SK-N-SH (cell line): ENCODE measurements around the gene PICK1. TPM values are rescaled to one million over a fixed set of nuclear protein-coding genes. Genes with fewer than 3 reads are reported as not detected.

Source experiments
- CTCF ChIA-PET: fragments of 300-600, 350-600 bp; formaldehyde crosslinking; extraction: SDS; loops from one replicate; lab custom pipeline; 2021; lab: Yijun Ruan, JAX
- POLR2A ChIA-PET: fragments of 350-600 bp; sonication (Branson Sonifier 250); formaldehyde crosslinking; extraction: SDS; loops from one replicate; lab custom pipeline; 2020; ENCODE audit warnings: antibody characterized with exemption, inconsistent platforms; lab: Yijun Ruan, JAX
- DNase-seq: peaks from one replicate; pipeline ENCODE4 v3.0.0; 2012
- H2AFZ ChIP-seq: fragments of 200-600 bp; sonication (generic); 2 replicates; pipeline ENCODE4 v1.8.1; 2016; ENCODE audit warnings: antibody characterized with exemption, mild to moderate bottlenecking, low read depth
- H3F3A ChIP-seq: fragments of 200-600 bp; sonication (generic); replicated peaks from 2 replicates; pipeline ENCODE3; 2016; ENCODE audit warnings: antibody characterized with exemption, mild to moderate bottlenecking; ENCODE audit not compliant: insufficient read depth
- H3K27ac ChIP-seq, 2 experiments: fragments of 200-500 bp in 1 of 2; fragments of 200-600 bp in 1 of 2; sonication (Bioruptor generic) in 1 of 2; sonication (generic), shearing (Covaris generic) in 1 of 2; 2 replicates each; pipeline versions ENCODE4 v1.5.1 to v1.6.1; 2014 to 2016; ENCODE audit warnings: low read depth in 2 of 2, inconsistent platforms in 1 of 2, low read length in 1 of 2, mild to moderate bottlenecking in 1 of 2, mixed read lengths in 1 of 2
- H3K27me3 ChIP-seq: fragments of 200-600 bp; sonication (generic), shearing (Covaris generic); 2 replicates; pipeline ENCODE4 v1.6.1; 2016; ENCODE audit warnings: mixed run types; ENCODE audit not compliant: insufficient read depth
- H3K36me3 ChIP-seq, 2 experiments: fragments of 200-500 bp in 1 of 2; fragments of 200-600 bp in 1 of 2; sonication (Bioruptor generic) in 1 of 2; sonication (generic) in 1 of 2; replicated peaks in 1 of 2; 2 replicates each; pipeline versions ENCODE3 to v1.5.1; 2014 to 2016; ENCODE audit warnings: low read length in 1 of 2, mild to moderate bottlenecking in 1 of 2; ENCODE audit not compliant: insufficient read depth in 2 of 2, control insufficient read depth in 1 of 2
- H3K4me1 ChIP-seq, 2 experiments: fragments of 200-500 bp in 1 of 2; fragments of 200-600 bp in 1 of 2; sonication (Bioruptor generic) in 1 of 2; sonication (generic), shearing (Covaris generic) in 1 of 2; 2 replicates each; pipeline versions ENCODE4 v1.5.1 to v1.6.1; 2014 to 2016; ENCODE audit warnings: low read depth in 1 of 2, low read length in 1 of 2, mixed run types in 1 of 2; ENCODE audit not compliant: insufficient read depth in 2 of 2, control insufficient read depth in 1 of 2
- H3K4me2 ChIP-seq: fragments of 200-600 bp; sonication (generic), shearing (Covaris generic); 2 replicates; pipeline ENCODE4 v1.6.1; 2017; ENCODE audit warnings: mixed run types
- H3K4me3 ChIP-seq, 2 experiments: fragments of 200-500 bp in 1 of 2; fragments of 200-600 bp in 1 of 2; sonication (Bioruptor generic) in 1 of 2; sonication (generic), shearing (Covaris generic) in 1 of 2; 2 replicates each; pipeline versions ENCODE4 v1.5.1 to v1.8.1; 2014 to 2016; ENCODE audit warnings: low read depth in 2 of 2, inconsistent platforms in 1 of 2, low read length in 1 of 2, mild to moderate bottlenecking in 1 of 2, mixed read lengths in 1 of 2, moderate library complexity in 1 of 2
- H3K79me2 ChIP-seq: fragments of 200-600 bp; sonication (generic); 2 replicates; pipeline ENCODE4 v1.8.1; 2017; ENCODE audit warnings: mild to moderate bottlenecking; ENCODE audit not compliant: insufficient read depth
- H3K9ac ChIP-seq: fragments of 200-600 bp; sonication (generic); 2 replicates; pipeline ENCODE4 v1.6.1; 2017; ENCODE audit warnings: mixed run types
- H3K9me2 ChIP-seq: fragments of 200-600 bp; sonication (generic); 2 replicates; pipeline ENCODE4 v1.6.1; 2017; ENCODE audit warnings: mixed run types
- H3K9me3 ChIP-seq: fragments of 200-600 bp; sonication (generic); 2 replicates; pipeline ENCODE4 v1.6.1; 2017; ENCODE audit warnings: mixed run types, mild to moderate bottlenecking, moderate library complexity
- H4K20me1 ChIP-seq: fragments of 200-600 bp; sonication (generic); 2 replicates; pipeline ENCODE4 v1.6.1; 2017; ENCODE audit warnings: mild to moderate bottlenecking, mixed run types; ENCODE audit not compliant: insufficient read depth
- CHD2 ChIP-seq: fragments of 150-350 bp; IDR thresholded peaks from 2 replicates; pipeline ENCODE4 v1.6.1; 2018; ENCODE audit warnings: low read length; ENCODE audit not compliant: partially characterized antibody
- CTCF ChIP-seq: fragments of 200-600 bp; sonication (generic); IDR thresholded peaks from 2 replicates; pipeline ENCODE4 v1.6.1; 2017; ENCODE audit warnings: antibody characterized with exemption, mild to moderate bottlenecking, moderate library complexity
- ELF1 ChIP-seq: IDR thresholded peaks from 2 replicates; pipeline ENCODE4 v1.4.0; 2012
- EP300 ChIP-seq, 2 experiments: IDR thresholded peaks; 2 replicates each; pipeline versions ENCODE4 v1.4.0 to v1.6.1; 2012; ENCODE audit warnings: borderline replicate concordance in 1 of 2, low read depth in 1 of 2, low read length in 1 of 2
- EZH2phosphoT487 ChIP-seq: fragments of 200-600 bp; sonication (generic); IDR thresholded peaks from 2 replicates; pipeline ENCODE4 v1.6.1; 2017; ENCODE audit warnings: low read depth, mixed run types, mild to moderate bottlenecking, antibody characterized with exemption, moderate library complexity, borderline replicate concordance
- FOXM1 ChIP-seq: IDR thresholded peaks from 2 replicates; pipeline ENCODE4 v1.4.0; 2012; ENCODE audit warnings: low read depth, mild to moderate bottlenecking
- IRF3 ChIP-seq: fragments of 150-350 bp; IDR thresholded peaks from 2 replicates; pipeline ENCODE4 v1.6.1; 2016; ENCODE audit warnings: mild to moderate bottlenecking, low read depth, low read length
- MEF2A ChIP-seq: IDR thresholded peaks from 2 replicates; pipeline ENCODE4 v1.4.0; 2012; ENCODE audit warnings: low read depth, borderline replicate concordance
- PBX3 ChIP-seq: IDR thresholded peaks from 2 replicates; pipeline ENCODE4; 2012
- RFX5 ChIP-seq: IDR thresholded peaks from 2 replicates; pipeline ENCODE4 v1.6.1; 2012; ENCODE audit warnings: mild to moderate bottlenecking, improper control_type of control experiment, low read length
- RXRA ChIP-seq: IDR thresholded peaks from 2 replicates; pipeline ENCODE4 v1.4.0; 2012; ENCODE audit warnings: low read depth, mild to moderate bottlenecking, borderline replicate concordance
- SIN3A ChIP-seq: IDR thresholded peaks from 2 replicates; pipeline ENCODE4 v1.6.1; 2012; ENCODE audit warnings: low read depth, mild to moderate bottlenecking, low read length, moderate library complexity, borderline replicate concordance
- TAF1 ChIP-seq: IDR thresholded peaks from 2 replicates; pipeline ENCODE4 v1.6.1; 2012; ENCODE audit warnings: low read depth, mild to moderate bottlenecking, low read length, moderate library complexity, borderline replicate concordance
- TCF12 ChIP-seq: IDR thresholded peaks from 2 replicates; pipeline ENCODE4 v1.4.0; 2012
- TEAD4 ChIP-seq: IDR thresholded peaks from 2 replicates; pipeline ENCODE4 v1.4.0; 2012; ENCODE audit warnings: mild to moderate bottlenecking, borderline replicate concordance; ENCODE audit not compliant: insufficient read depth
- USF2 ChIP-seq: fragments of 150-350 bp; IDR thresholded peaks from 2 replicates; pipeline ENCODE4 v1.6.1; 2017; ENCODE audit warnings: antibody characterized with exemption, low read length, low read depth, borderline replicate concordance
- YY1 ChIP-seq: IDR thresholded peaks from 2 replicates; pipeline ENCODE4 v1.4.0; 2012; ENCODE audit warnings: low read depth, mild to moderate bottlenecking
- ZBTB33 ChIP-seq: IDR thresholded peaks from 2 replicates; pipeline ENCODE4 v1.4.0; 2012; ENCODE audit warnings: low read depth, borderline replicate concordance
- WGBS: methylation state at CpG from one replicate; pipeline ENCODE4 v1.1.6; 2017; ENCODE audit warnings: low lambda C conversion rate; 5-methylcytosine and 5-hydroxymethylcytosine counted together
- polyA plus RNA-seq, 3 experiments: library from polyadenylated mRNA; depleted of rRNA; stranded (reverse); fragments of >200 nt; gene quantifications; 2 replicates each; pipeline ENCODE4 v1.2.3, GENCODE V29; 2012

PICK1 gene
- polyA plus RNA-seq, 1 of the 3 experiments (the other 2 are of a cell fraction): 36.8 TPM

GRCh38 chr22:38077096-38077495 lies 19.9 kb downstream of the PICK1 start:
- peaks cover 0 to 2% of the 10 kb centered on the region in 2 experiments; a peak in 1 of 4 replicates for H3K4me1 ChIP-seq
- TF ChIP-seq TEAD4 (no peak), FOXM1 (no peak), YY1 (no peak), EP300 (IDR thresholded peaks at IDR 0.05; ENCODE audit: borderline replicate concordance in 1 of 2, low read depth in 1 of 2, low read length in 1 of 2) (no peak), IRF3 (no peak), PBX3 (no peak), RXRA (no peak), TCF12 (no peak), USF2 (no peak), RFX5 (no peak), CTCF (no peak)
- H4K20me1 ChIP-seq: no peaks in the 10 kb centered on the region
- H3K9me3 ChIP-seq: no peaks in the 10 kb centered on the region
- no peaks in the 10 kb centered on the region for H3F3A ChIP-seq
- no peaks in the 10 kb centered on the region for H3K9me2 ChIP-seq
- H3K4me2 ChIP-seq: no peak overlapping the region
- H3K36me3 ChIP-seq: peaks cover 0 to 6% of the 10 kb centered on the region in 2 experiments
- no peaks in the 10 kb centered on the region for H3K79me2 ChIP-seq
- no peak overlapping the region for H3K4me3 ChIP-seq
- H2AFZ ChIP-seq: no peak overlapping the region
- 93% methylated on average over 11 of the region's 12 CpGs for WGBS
- ChIA-PET CTCF (no interaction called here), POLR2A (no interaction called here)
- no peak overlapping the region for H3K9ac ChIP-seq
- no peak overlapping the region for H3K27ac ChIP-seq
- no peaks in the 10 kb centered on the region for H3K27me3 ChIP-seq
- no peak for DNase-seq

- no peak overlapping the region for H3K9ac ChIP-seq
- WGBS: no CpG with 5 or more reads among the region's 14 CpGs
- no peaks in the 10 kb centered on the region for H3K27me3 ChIP-seq
- H3K36me3 ChIP-seq: peaks cover 0 to 6% of the 10 kb centered on the region in 2 experiments
- H3K79me2 ChIP-seq: no peaks in the 10 kb centered on the region
- H2AFZ ChIP-seq: no peak overlapping the region
- no peaks in the 10 kb centered on the region for H3K9me3 ChIP-seq
- H4K20me1 ChIP-seq: no peaks in the 10 kb centered on the region
- ChIA-PET POLR2A (no interaction called here), CTCF (interaction anchor here (2.3 kb wide), 1 partner anchor 25 kb away, joined by 8 read pairs; no protein-coding TSS in a partner anchor)
- H3K4me1 ChIP-seq: peaks cover 0 to 2% of the 10 kb centered on the region in 2 experiments; a peak in 1 of 4 replicates
- no peak for DNase-seq
- no peaks in the 10 kb centered on the region for H3F3A ChIP-seq
- no peak overlapping the region for H3K4me2 ChIP-seq
- no peak overlapping the region for H3K27ac ChIP-seq
- H3K9me2 ChIP-seq: no peaks in the 10 kb centered on the region
- H3K4me3 ChIP-seq: no peak overlapping the region
- TF ChIP-seq SIN3A (no peak), EP300 (IDR thresholded peaks at IDR 0.05; ENCODE audit: borderline replicate concordance in 1 of 2, low read depth in 1 of 2, low read length in 1 of 2) (no peak), TAF1 (no peak), USF2 (no peak), MEF2A (no peak), ZBTB33 (no peak), EZH2phosphoT487 (no peak), IRF3 (no peak), ELF1 (no peak), CHD2 (no peak)
These were observed 20.4 kb downstream of the PICK1 start for GRCh38 chr22:38077595-38077994.
